ENCODE measurements around the gene TBC1D23. TPM values are rescaled to one million over a fixed set of nuclear protein-coding genes. Genes with fewer than 3 reads are reported as not detected.

TBC1D23 gene
- total RNA-seq, 1 experiment from 2014 or later = 32.4 TPM

DNA sequence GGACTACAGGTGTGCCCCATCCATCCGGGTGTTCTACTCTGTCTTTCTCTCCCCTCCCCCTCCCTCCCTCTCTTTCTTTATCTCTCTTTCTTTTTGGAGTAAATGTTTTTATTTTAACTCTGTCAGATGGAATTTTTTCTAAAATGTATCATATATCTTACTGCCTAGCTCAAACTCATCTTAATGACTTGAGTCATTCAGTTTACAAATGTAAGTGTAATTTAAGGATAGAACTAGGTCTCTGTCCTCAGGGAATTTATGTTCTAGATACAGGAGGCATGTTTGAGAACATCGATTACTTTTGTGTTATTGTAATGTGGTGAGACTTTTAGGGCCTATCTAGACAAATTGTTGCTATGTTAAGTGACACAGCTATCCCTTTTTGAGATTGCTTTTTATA lies 3.5 kb downstream of the TBC1D23 start:
- no TSS peak for BruUV-seq (replicated peaks)
- H3K4me3 ChIP-seq (ENCODE audit: low read depth, low read length, poor library complexity, severe bottlenecking) = no peak overlapping the region
- H3K36me3 ChIP-seq (ENCODE audit: insufficient read depth, low read length, poor library complexity, severe bottlenecking) = no peaks in the 10 kb centered on the region
- no peak overlapping the region for H3K27ac ChIP-seq (ENCODE audit: low read depth, low read length, poor library complexity, severe bottlenecking)
- no peaks in the 10 kb centered on the region for H3K27me3 ChIP-seq (replicated peaks; ENCODE audit: insufficient read depth, low read depth, low read length, poor library complexity)
- ChIA-PET CTCF (no interaction called here), POLR2A (ENCODE audit: low non-redundant PET) (no interaction called here)
- no peak for TF ChIP-seq EZH2 (IDR thresholded peaks at IDR 0.05; ENCODE audit: borderline replicate concordance, low read depth, low read length, poor library complexity, severe bottlenecking)
- TF ChIP-seq, protein P1, sequence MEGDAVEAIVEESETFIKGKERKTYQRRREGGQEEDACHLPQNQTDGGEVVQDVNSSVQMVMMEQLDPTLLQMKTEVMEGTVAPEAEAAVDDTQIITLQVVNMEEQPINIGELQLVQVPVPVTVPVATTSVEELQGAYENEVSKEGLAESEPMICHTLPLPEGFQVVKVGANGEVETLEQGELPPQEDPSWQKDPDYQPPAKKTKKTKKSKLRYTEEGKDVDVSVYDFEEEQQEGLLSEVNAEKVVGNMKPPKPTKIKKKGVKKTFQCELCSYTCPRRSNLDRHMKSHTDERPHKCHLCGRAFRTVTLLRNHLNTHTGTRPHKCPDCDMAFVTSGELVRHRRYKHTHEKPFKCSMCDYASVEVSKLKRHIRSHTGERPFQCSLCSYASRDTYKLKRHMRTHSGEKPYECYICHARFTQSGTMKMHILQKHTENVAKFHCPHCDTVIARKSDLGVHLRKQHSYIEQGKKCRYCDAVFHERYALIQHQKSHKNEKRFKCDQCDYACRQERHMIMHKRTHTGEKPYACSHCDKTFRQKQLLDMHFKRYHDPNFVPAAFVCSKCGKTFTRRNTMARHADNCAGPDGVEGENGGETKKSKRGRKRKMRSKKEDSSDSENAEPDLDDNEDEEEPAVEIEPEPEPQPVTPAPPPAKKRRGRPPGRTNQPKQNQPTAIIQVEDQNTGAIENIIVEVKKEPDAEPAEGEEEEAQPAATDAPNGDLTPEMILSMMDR (conservative IDR thresholded peaks at IDR 0.05; ENCODE audit: low read depth, low read length) = no peak
- no peaks in the 10 kb centered on the region for H3K9me3 ChIP-seq (ENCODE audit: low read depth, low read length, poor library complexity, severe bottlenecking)
- intact Hi-C loops (cut with micrococcal nuclease; ENCODE audit: unreplicated experiment) = no loop called here
- peaks cover 6% of the 10 kb centered on the region for H3K4me1 ChIP-seq (ENCODE audit: insufficient read depth, low read length, poor library complexity, severe bottlenecking)
- DNase-seq (ENCODE audit: low spot score) = no peak

DNA sequence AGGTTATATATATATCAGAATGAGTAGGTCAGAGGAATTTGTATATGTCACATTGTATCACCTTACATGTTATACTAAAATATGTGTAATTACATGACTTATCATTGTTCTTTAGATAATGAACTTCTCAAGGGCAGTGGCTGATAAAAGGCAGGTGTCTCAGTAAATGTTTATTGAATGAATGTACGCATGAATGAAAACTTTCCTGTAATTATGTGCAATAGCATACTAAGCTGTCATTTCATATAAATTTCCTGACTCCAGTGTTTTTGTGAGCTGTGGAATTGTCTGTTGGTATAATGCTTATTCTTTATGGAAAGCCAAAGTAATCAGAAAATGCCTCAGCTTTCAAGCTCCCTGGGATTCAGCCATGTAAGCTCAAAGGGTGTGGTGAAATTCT lies 4.2 kb downstream of the TBC1D23 start:
- ChIA-PET POLR2A (ENCODE audit: low non-redundant PET) (no interaction called here), CTCF (no interaction called here)
- Histone ChIP-seq H3K27me3 (replicated peaks; ENCODE audit: insufficient read depth, low read depth, low read length, poor library complexity) (no peaks in the 10 kb centered on the region), H3K27ac (ENCODE audit: low read depth, low read length, poor library complexity, severe bottlenecking) (no peak overlapping the region), H3K9me3 (ENCODE audit: low read depth, low read length, poor library complexity, severe bottlenecking) (no peaks in the 10 kb centered on the region), H3K4me1 (ENCODE audit: insufficient read depth, low read length, poor library complexity, severe bottlenecking) (peaks cover 14% of the 10 kb centered on the region), H3K4me3 (ENCODE audit: low read depth, low read length, poor library complexity, severe bottlenecking) (no peak overlapping the region), H3K36me3 (ENCODE audit: insufficient read depth, low read length, poor library complexity, severe bottlenecking) (no peaks in the 10 kb centered on the region)
- TF ChIP-seq, protein P1 (conservative IDR thresholded peaks at IDR 0.05; ENCODE audit: low read depth, low read length) = no peak
- no peak for TF ChIP-seq EZH2 (IDR thresholded peaks at IDR 0.05; ENCODE audit: borderline replicate concordance, low read depth, low read length, poor library complexity, severe bottlenecking)
- DNase-seq (ENCODE audit: low spot score) = no peak
- no TSS peak for BruUV-seq (replicated peaks)
- intact Hi-C loops (cut with micrococcal nuclease; ENCODE audit: unreplicated experiment) = no loop called here

DNA sequence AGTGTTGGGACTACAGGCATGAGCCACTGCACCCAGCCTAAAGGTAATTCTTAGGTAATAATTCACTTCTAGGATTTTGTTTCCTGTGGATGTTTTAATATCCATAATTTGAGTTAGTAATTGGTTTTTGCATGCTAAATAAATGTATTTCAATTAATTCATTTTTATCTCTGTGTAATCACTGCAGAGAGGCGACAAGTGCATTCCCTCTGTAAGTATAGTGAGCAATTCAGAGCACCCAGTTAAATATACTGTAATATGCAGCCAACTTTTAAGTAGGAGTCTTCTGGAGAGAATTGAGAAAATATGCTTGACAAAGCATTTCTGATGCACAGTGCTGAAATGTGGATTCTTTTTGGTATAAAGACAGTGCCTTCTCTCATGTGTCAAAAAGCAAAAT lies 5.7 kb downstream of the TBC1D23 start:
- Histone ChIP-seq H3K4me3 (ENCODE audit: low read depth, low read length, poor library complexity, severe bottlenecking) (no peak overlapping the region), H3K36me3 (ENCODE audit: insufficient read depth, low read length, poor library complexity, severe bottlenecking) (no peaks in the 10 kb centered on the region), H3K9me3 (ENCODE audit: low read depth, low read length, poor library complexity, severe bottlenecking) (no peaks in the 10 kb centered on the region), H3K27ac (ENCODE audit: low read depth, low read length, poor library complexity, severe bottlenecking) (no peak overlapping the region), H3K4me1 (ENCODE audit: insufficient read depth, low read length, poor library complexity, severe bottlenecking) (peaks cover 17% of the 10 kb centered on the region), H3K27me3 (replicated peaks; ENCODE audit: insufficient read depth, low read depth, low read length, poor library complexity) (no peaks in the 10 kb centered on the region)
- no peak for TF ChIP-seq EZH2 (IDR thresholded peaks at IDR 0.05; ENCODE audit: borderline replicate concordance, low read depth, low read length, poor library complexity, severe bottlenecking)
- TF ChIP-seq, protein P1 (conservative IDR thresholded peaks at IDR 0.05; ENCODE audit: low read depth, low read length) = no peak
- DNase-seq (ENCODE audit: low spot score) = no peak
- intact Hi-C loops (cut with micrococcal nuclease; ENCODE audit: unreplicated experiment) = no loop called here
- POLR2A ChIA-PET (ENCODE audit: low non-redundant PET) = interaction anchor here (0.5 kb wide), 1 partner anchor 418 kb away, joined by 3 read pairs; no protein-coding TSS in a partner anchor
- CTCF ChIA-PET = no interaction called here
- BruUV-seq (replicated peaks) = no TSS peak

Data from A673 (cell line).